ENCODE results near the gene ROMO1. TPM values are rescaled to one million over a fixed set of nuclear protein-coding genes. Genes with fewer than 3 reads are reported as not detected.

ROMO1 gene
- total RNA-seq, 2 experiments from 2014 or later, result 32.9 to 35.8 TPM

DNA sequence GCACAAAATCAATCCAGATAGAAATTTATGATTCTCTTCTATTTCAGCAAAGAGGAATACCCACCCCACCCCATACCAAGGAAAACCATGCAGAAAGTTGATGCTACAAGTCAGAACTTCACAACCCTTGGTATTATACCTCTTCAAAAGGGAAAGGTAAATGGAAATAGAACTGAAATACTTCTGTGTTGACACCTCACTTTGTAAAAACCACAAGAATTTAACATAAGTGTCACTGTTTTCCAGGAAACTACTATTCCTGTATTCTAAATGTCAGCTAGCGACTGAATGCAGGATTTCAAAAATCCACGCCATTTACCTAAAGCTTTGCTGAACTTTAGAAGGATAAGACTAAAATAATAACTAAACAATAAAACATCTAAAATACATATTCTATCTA lies 38.2 kb upstream of the ROMO1 start:
- Mint-ChIP-seq H3K9me3 (no peaks in the 10 kb centered on the region), H3K4me1 (ENCODE audit: low read depth) (peaks cover 78% of the 10 kb centered on the region), H3K36me3 (ENCODE audit: low read depth) (peaks cover 31% of the 10 kb centered on the region), H3K27ac (peak overlapping the region; percentile 99), H3K4me3 (peak overlapping the region; percentile 89), H3K27me3 (no peaks in the 10 kb centered on the region)
- Histone ChIP-seq H3K27ac (ENCODE audit: low read depth in 1 of 2, low read length in 2 of 2) (peak overlapping the region in 1 of 2 donors; percentile 99), H3K36me3 (ENCODE audit: insufficient read depth, low read length) (peaks cover 3% of the 10 kb centered on the region), H3K4me3 (ENCODE audit: low read length) (peak overlapping the region; percentile 97), H3K4me1 (ENCODE audit: insufficient read depth, low read length) (peaks cover 54% of the 10 kb centered on the region), H3K9me3 (ENCODE audit: control insufficient read depth in 1 of 2, insufficient read depth in 1 of 2, low read length in 2 of 2) (no peaks in the 10 kb centered on the region), H3K27me3 (ENCODE audit: control insufficient read depth in 1 of 2, insufficient read depth in 2 of 2, low read length in 2 of 2) (no peaks in the 10 kb centered on the region)
- POLR2A ChIA-PET, result interaction anchor here (1.5 to 8.2 kb wide), 4 partner anchors 9 to 293 kb away, joined by 4 to 147 read pairs (median 68); partner anchors contain the start of genes RBM39, SCAND1 and SPAG4
- intact Hi-C loops (cut with DNase I, micrococcal nuclease), result loop anchor here (5.0 kb wide), 2 partner anchors 59 to 169 kb away; no protein-coding TSS in a partner anchor
- TF ChIP-seq, protein P1, sequence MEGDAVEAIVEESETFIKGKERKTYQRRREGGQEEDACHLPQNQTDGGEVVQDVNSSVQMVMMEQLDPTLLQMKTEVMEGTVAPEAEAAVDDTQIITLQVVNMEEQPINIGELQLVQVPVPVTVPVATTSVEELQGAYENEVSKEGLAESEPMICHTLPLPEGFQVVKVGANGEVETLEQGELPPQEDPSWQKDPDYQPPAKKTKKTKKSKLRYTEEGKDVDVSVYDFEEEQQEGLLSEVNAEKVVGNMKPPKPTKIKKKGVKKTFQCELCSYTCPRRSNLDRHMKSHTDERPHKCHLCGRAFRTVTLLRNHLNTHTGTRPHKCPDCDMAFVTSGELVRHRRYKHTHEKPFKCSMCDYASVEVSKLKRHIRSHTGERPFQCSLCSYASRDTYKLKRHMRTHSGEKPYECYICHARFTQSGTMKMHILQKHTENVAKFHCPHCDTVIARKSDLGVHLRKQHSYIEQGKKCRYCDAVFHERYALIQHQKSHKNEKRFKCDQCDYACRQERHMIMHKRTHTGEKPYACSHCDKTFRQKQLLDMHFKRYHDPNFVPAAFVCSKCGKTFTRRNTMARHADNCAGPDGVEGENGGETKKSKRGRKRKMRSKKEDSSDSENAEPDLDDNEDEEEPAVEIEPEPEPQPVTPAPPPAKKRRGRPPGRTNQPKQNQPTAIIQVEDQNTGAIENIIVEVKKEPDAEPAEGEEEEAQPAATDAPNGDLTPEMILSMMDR (IDR thresholded peaks at IDR 0.05), result no peak
- no peak for ATAC-seq (ENCODE audit: poor library complexity)
- DNase-seq, result peak in 1 of 14 experiments; percentile 48
- CTCF ChIA-PET, result interaction anchor here (1.0 to 8.1 kb wide), 2 partner anchors 43 to 293 kb away, joined by 4 to 57 read pairs; partner anchors contain the start of gene SCAND1

DNA sequence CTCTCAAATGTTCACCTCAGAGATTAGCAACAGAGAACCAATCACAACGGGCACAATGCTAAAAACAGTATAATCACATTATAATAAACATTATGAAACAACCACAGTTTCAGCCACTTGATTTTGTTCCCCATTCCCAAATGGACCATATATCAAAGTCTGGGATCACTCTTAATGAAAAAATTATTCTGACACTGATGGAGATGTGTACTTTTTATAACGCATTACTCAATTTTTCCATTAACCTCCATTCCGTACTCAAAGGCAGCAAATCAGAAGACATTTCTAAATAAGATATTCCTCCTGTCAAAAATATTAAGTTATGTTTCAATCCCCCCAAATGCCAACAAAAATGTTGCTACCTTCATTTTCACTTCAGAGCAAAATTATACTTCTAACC lies 37.3 kb upstream of the ROMO1 start:
- peak overlapping the region; percentile 97 for H3K4me3 ChIP-seq (ENCODE audit: low read length)
- intact Hi-C loops (cut with DNase I, micrococcal nuclease), result loop anchor here (5.0 kb wide), 2 partner anchors 60 to 170 kb away; no protein-coding TSS in a partner anchor
- DNase-seq (peak in 1 of 14 experiments; percentile 31), ATAC-seq (ENCODE audit: poor library complexity) (no peak)
- no peaks in the 10 kb centered on the region for H3K27me3 ChIP-seq (ENCODE audit: control insufficient read depth in 1 of 2, insufficient read depth in 2 of 2, low read length in 2 of 2)
- peaks cover 31% of the 10 kb centered on the region for H3K36me3 Mint-ChIP-seq (ENCODE audit: low read depth)
- no peaks in the 10 kb centered on the region for H3K9me3 ChIP-seq (ENCODE audit: control insufficient read depth in 1 of 2, insufficient read depth in 1 of 2, low read length in 2 of 2)
- ChIA-PET CTCF (interaction anchor here (8.1 kb wide), 1 partner anchor 43 kb away, joined by 57 read pairs; no protein-coding TSS in a partner anchor), POLR2A (interaction anchor here (1.5 to 8.2 kb wide), 4 partner anchors 10 to 293 kb away, joined by 4 to 147 read pairs (median 68); partner anchors contain the start of genes RBM39, SCAND1 and SPAG4)
- peak overlapping the region; percentile 99 for H3K27ac Mint-ChIP-seq
- H3K4me3 Mint-ChIP-seq, result peak overlapping the region; percentile 89
- H3K4me1 ChIP-seq (ENCODE audit: insufficient read depth, low read length), result peaks cover 49% of the 10 kb centered on the region
- H3K4me1 Mint-ChIP-seq (ENCODE audit: low read depth), result peaks cover 73% of the 10 kb centered on the region
- no peaks in the 10 kb centered on the region for H3K9me3 Mint-ChIP-seq
- H3K27me3 Mint-ChIP-seq, result no peaks in the 10 kb centered on the region
- TF ChIP-seq, protein P1 (IDR thresholded peaks at IDR 0.05), result no peak
- peak overlapping the region; percentile 39 to 99 for H3K27ac ChIP-seq (ENCODE audit: low read depth in 1 of 2, low read length in 2 of 2)
- H3K36me3 ChIP-seq (ENCODE audit: insufficient read depth, low read length), result no peaks in the 10 kb centered on the region

DNA sequence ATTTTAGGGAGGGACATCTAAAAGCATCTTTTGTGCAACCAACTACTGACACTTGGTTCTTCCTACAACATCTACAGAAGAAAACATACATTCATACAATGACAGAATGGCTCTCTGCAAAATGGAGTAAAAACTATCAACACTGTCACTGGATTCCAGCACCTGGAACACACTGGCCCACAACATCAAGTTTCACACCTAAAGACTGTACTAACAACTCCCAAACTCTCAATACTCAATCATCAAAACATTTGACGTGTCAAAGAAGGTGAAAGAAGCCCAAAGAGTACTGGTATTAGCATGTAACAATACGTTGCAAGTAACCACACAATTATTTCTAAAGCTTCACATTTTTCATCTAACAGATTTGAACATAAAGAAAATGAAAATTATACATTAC lies 36.7 kb upstream of the ROMO1 start:
- Histone ChIP-seq H3K4me1 (ENCODE audit: insufficient read depth, low read length) (peaks cover 48% of the 10 kb centered on the region), H3K36me3 (ENCODE audit: insufficient read depth, low read length) (no peaks in the 10 kb centered on the region), H3K27ac (ENCODE audit: low read depth in 1 of 2, low read length in 2 of 2) (peak overlapping the region; percentile 26 to 99), H3K9me3 (ENCODE audit: control insufficient read depth in 1 of 2, insufficient read depth in 1 of 2, low read length in 2 of 2) (no peaks in the 10 kb centered on the region), H3K4me3 (ENCODE audit: low read length) (peak overlapping the region; percentile 97), H3K27me3 (ENCODE audit: control insufficient read depth in 1 of 2, insufficient read depth in 2 of 2, low read length in 2 of 2) (no peaks in the 10 kb centered on the region)
- Mint-ChIP-seq H3K27ac (peak overlapping the region; percentile 99), H3K4me3 (peak overlapping the region; percentile 89), H3K4me1 (ENCODE audit: low read depth) (peaks cover 67% of the 10 kb centered on the region), H3K27me3 (no peaks in the 10 kb centered on the region), H3K9me3 (no peaks in the 10 kb centered on the region), H3K36me3 (ENCODE audit: low read depth) (peaks cover 25% of the 10 kb centered on the region)
- POLR2A ChIA-PET, result interaction anchor here (0.6 to 8.2 kb wide), 4 partner anchors 10 to 80 kb away, joined by 3 to 147 read pairs (median 73); partner anchors contain the start of genes RBM39 and SPAG4
- CTCF ChIA-PET, result interaction anchor here (1.4 to 8.1 kb wide), 2 partner anchors 28 to 44 kb away, joined by 4 to 57 read pairs; no protein-coding TSS in a partner anchor
- TF ChIP-seq, protein P1 (IDR thresholded peaks at IDR 0.05), result no peak
- intact Hi-C loops (cut with DNase I, micrococcal nuclease), result loop anchor here (5.0 kb wide), 2 partner anchors 60 to 170 kb away; no protein-coding TSS in a partner anchor
- DNase-seq (peak in 1 of 14 experiments; percentile 24), ATAC-seq (ENCODE audit: poor library complexity) (no peak)

Data from CD4-positive, alpha-beta T cell (primary cell).